Body of pancreas (tissue), 4 donors: Measurements from ENCODE around the gene PKMYT1. TPM values are rescaled to one million over a fixed set of nuclear protein-coding genes. Genes with fewer than 3 reads are reported as not detected.
"Not testable (repeated sequence)": the region's sequence is repeated elsewhere in the genome, so short reads cannot be mapped to it uniquely, and the experiment has no call there.

ENCODE experiments used
- ATAC-seq: fragments of 150-250 bp; one replicate; pipeline ENCODE4 v1.9.1; 2016
- DNase-seq, 4 donors: peaks; one replicate each; pipeline ENCODE4 v3.0.0-alpha.2; 2019
- H3K27ac ChIP-seq, 4 donors: fragments of 200-600 bp; sonication (generic); 1 replicate in 3 of 4; 2 replicates in 1 of 4; pipeline versions ENCODE4 v1.5.1 to v1.6.1; 2016 to 2019; ENCODE audit warnings: mild to moderate bottlenecking in 1 of 4, mixed read lengths in 1 of 4, moderate library complexity in 1 of 4
- H3K27me3 ChIP-seq, 2 donors: fragments of 200-600 bp; sonication (generic); one replicate each; pipeline ENCODE4 v1.6.0; 2016; ENCODE audit warnings: mild to moderate bottlenecking in 1 of 2
- H3K36me3 ChIP-seq, 2 donors: fragments of 200-600 bp; sonication (generic); replicated peaks in 1 of 2; 2 replicates each; pipeline ENCODE4 v1.5.1; 2016; ENCODE audit warnings: low read depth in 2 of 2; ENCODE audit not compliant: insufficient read depth in 1 of 2
- H3K4me1 ChIP-seq: fragments of 200-600 bp; sonication (generic); one replicate; pipeline ENCODE4 v1.6.0; 2016
- H3K4me3 ChIP-seq, 2 donors: fragments of 200-600 bp; sonication (generic); 1 replicate in 1 of 2; 2 replicates in 1 of 2; pipeline ENCODE4 v1.5.1; 2016 to 2019
- H3K9me3 ChIP-seq, 3 donors: fragments of 200-600 bp; sonication (generic); 1 replicate in 2 of 3; 2 replicates in 1 of 3; pipeline ENCODE4 v1.5.1; 2016
- POLR2A ChIP-seq, 3 donors: fragments of 450-650 bp; IDR thresholded peaks; one replicate each; pipeline ENCODE4 v1.6.1; 2016; ENCODE audit warnings: antibody characterized with exemption in 3 of 3, mild to moderate bottlenecking in 2 of 3
- WGBS, 2 donors: methylation state at CpG; one replicate each; pipeline ENCODE4 v1.1.5; 2017; 5-methylcytosine and 5-hydroxymethylcytosine counted together
- intact Hi-C: fragments of 100-400 bp; cut with DNase I; formaldehyde crosslinking; loops from one replicate; pipeline ENCODE4 v1.15.1; 2023
- total RNA-seq, 2 donors: library from RNA; depleted of rRNA; stranded (reverse); fragments of >200 nt; gene quantifications; one replicate each; pipeline ENCODE4 v1.1.0, GENCODE V29; 2016
- TF ChIP-seq, protein P1 (sequence below), 7 experiments: fragments of 450-650 bp in 4 of 7; fragments of 200-600 bp in 3 of 7; sonication (generic) in 3 of 7; IDR thresholded peaks; one replicate each; pipeline ENCODE4 v1.5.1; 2016 to 2019; ENCODE audit warnings: antibody characterized with exemption in 7 of 7

PKMYT1 gene
- total RNA-seq, 2 donors from 2014 or later = 0.26 TPM; not detected in 1

GRCh38 chr16:2946649-2947048, 33.6 kb downstream of the PKMYT1 start:
- H3K36me3 ChIP-seq = peaks cover 0 to 3% of the 10 kb centered on the region in 2 donors
- WGBS, 2 donors = 96 to 98% methylated on average over 4 of the region's 4 CpGs

GRCh38 chr16:2943716-2944115, 36.5 kb downstream of the PKMYT1 start:
- H3K9me3 ChIP-seq, H3K4me1 ChIP-seq, H3K4me3 ChIP-seq, H3K27ac ChIP-seq, ATAC-seq, DNase-seq, H3K27me3 ChIP-seq, intact Hi-C loops: not testable (repeated sequence)
- WGBS, 2 donors = 79 to 87% methylated on average over 11 to 12 of the region's 12 CpGs
- peaks cover 0 to 12% of the 10 kb centered on the region in 2 donors for H3K36me3 ChIP-seq

More at GRCh38 chr16:2946649-2947048, 33.6 kb downstream of the PKMYT1 start:
- no peaks in the 10 kb centered on the region for H3K4me1 ChIP-seq
- intact Hi-C loops = no loop called here
- H3K27ac ChIP-seq = no peak overlapping the region
- TF ChIP-seq, protein P1, sequence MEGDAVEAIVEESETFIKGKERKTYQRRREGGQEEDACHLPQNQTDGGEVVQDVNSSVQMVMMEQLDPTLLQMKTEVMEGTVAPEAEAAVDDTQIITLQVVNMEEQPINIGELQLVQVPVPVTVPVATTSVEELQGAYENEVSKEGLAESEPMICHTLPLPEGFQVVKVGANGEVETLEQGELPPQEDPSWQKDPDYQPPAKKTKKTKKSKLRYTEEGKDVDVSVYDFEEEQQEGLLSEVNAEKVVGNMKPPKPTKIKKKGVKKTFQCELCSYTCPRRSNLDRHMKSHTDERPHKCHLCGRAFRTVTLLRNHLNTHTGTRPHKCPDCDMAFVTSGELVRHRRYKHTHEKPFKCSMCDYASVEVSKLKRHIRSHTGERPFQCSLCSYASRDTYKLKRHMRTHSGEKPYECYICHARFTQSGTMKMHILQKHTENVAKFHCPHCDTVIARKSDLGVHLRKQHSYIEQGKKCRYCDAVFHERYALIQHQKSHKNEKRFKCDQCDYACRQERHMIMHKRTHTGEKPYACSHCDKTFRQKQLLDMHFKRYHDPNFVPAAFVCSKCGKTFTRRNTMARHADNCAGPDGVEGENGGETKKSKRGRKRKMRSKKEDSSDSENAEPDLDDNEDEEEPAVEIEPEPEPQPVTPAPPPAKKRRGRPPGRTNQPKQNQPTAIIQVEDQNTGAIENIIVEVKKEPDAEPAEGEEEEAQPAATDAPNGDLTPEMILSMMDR (IDR thresholded peaks at IDR 0.05) = no peak
- no peak for TF ChIP-seq POLR2A (IDR thresholded peaks at IDR 0.05)
- H3K27me3 ChIP-seq = no peaks in the 10 kb centered on the region
- H3K4me3 ChIP-seq = no peak overlapping the region
- no peaks in the 10 kb centered on the region for H3K9me3 ChIP-seq
- ATAC-seq (no peak), DNase-seq (no peak)

GRCh38 chr16:2942045-2942444, 38.2 kb downstream of the PKMYT1 start:
- peaks cover 0 to 14% of the 10 kb centered on the region in 2 donors for H3K36me3 ChIP-seq
- TF ChIP-seq, protein P1 (IDR thresholded peaks at IDR 0.05) = no peak
- no peak for TF ChIP-seq POLR2A (IDR thresholded peaks at IDR 0.05)
- H3K4me1 ChIP-seq = no peaks in the 10 kb centered on the region
- ATAC-seq = no peak
- H3K4me3 ChIP-seq = no peak overlapping the region
- no peaks in the 10 kb centered on the region for H3K27me3 ChIP-seq
- H3K9me3 ChIP-seq = no peaks in the 10 kb centered on the region
- H3K27ac ChIP-seq = no peak overlapping the region
- intact Hi-C loops = no loop called here
- 79 to 84% methylated on average over 4 of the region's 4 CpGs for WGBS, 2 donors
- no peak for DNase-seq

- WGBS, 2 donors = 69 to 74% methylated on average over 2 of the region's 2 CpGs
- Histone ChIP-seq H3K9me3 (no peaks in the 10 kb centered on the region), H3K4me1 (no peaks in the 10 kb centered on the region), H3K4me3 (no peak overlapping the region), H3K36me3 (peaks cover 0 to 14% of the 10 kb centered on the region in 2 donors), H3K27ac (no peak overlapping the region), H3K27me3 (no peaks in the 10 kb centered on the region)
- intact Hi-C loops = no loop called here
- no peak for DNase-seq
- no peak for ATAC-seq
- TF ChIP-seq, protein P1 (IDR thresholded peaks at IDR 0.05) = no peak
- TF ChIP-seq POLR2A (IDR thresholded peaks at IDR 0.05) = no peak
Measured at GRCh38 chr16:2939968-2940367, 40.3 kb downstream of the PKMYT1 start.

DNA sequence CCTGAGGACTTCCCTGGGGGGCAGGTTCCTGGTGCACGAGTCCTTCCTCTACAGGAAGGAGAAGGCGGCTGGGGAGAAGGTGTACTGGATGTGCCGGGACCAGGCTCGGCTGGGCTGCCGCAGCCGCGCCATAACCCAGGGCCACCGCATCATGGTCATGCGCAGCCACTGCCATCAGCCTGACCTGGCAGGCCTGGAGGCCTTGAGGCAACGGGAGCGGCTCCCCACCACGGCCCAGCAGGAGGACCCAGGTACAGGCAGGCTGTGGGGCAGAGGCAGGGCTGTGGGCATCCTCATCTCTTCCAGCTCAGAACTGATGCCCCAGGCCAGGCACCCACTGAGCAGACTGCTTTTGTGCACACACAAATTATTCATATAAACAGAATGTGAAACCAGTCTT, 42.0 kb downstream of the PKMYT1 start:
- DNase-seq (no peak), ATAC-seq (no peak)
- WGBS, 2 donors = 88 to 98% methylated on average over 8 to 12 of the region's 12 CpGs
- no peaks in the 10 kb centered on the region for H3K27me3 ChIP-seq
- TF ChIP-seq, protein P1 (IDR thresholded peaks at IDR 0.05) = no peak
- no peak for TF ChIP-seq POLR2A (IDR thresholded peaks at IDR 0.05)
- intact Hi-C loops = no loop called here
- peaks cover 0 to 18% of the 10 kb centered on the region in 2 donors for H3K36me3 ChIP-seq
- H3K4me3 ChIP-seq = no peak overlapping the region
- H3K4me1 ChIP-seq = no peaks in the 10 kb centered on the region
- H3K27ac ChIP-seq = no peak overlapping the region
- H3K9me3 ChIP-seq = no peaks in the 10 kb centered on the region
